A673 (cell line): ENCODE measurements around the gene CFAP73. TPM values are rescaled to one million over a fixed set of nuclear protein-coding genes. Genes with fewer than 3 reads are reported as not detected.

ENCODE experiments used
- BruUV-seq: library from RNA; stranded (reverse); fragments of 400-500 nt; replicated peaks from 2 replicates; lab custom pipeline; 2021; lab: Mats Ljungman, UMichigan
- CTCF ChIA-PET: fragments of 300-600 bp; sonication (Branson Sonifier 250); formaldehyde crosslinking; loops from one replicate; lab custom pipeline; 2022; ENCODE audit warnings: antibody characterized with exemption; lab: Charles Lee
- POLR2A ChIA-PET: fragments of 300-600 bp; sonication (Branson Sonifier 250); formaldehyde crosslinking; loops from one replicate; lab custom pipeline; 2022; ENCODE audit warnings: antibody characterized with exemption; ENCODE audit not compliant: low non-redundant PET; lab: Charles Lee
- DNase-seq: peaks from one replicate; pipeline ENCODE4 v3.0.0-alpha.2; 2015; ENCODE audit warnings: low spot score
- H3K27ac ChIP-seq: fragments of 200-600 bp; sonication (generic); 2 replicates; pipeline ENCODE4 v1.5.1; 2016; ENCODE audit warnings: mixed run types, low read depth, mild to moderate bottlenecking, mixed read lengths, antibody characterized with exemption, low read length; ENCODE audit not compliant: poor library complexity, severe bottlenecking
- H3K27me3 ChIP-seq: fragments of 200-600 bp; sonication (generic); replicated peaks from 2 replicates; pipeline ENCODE4 v1.6.1; 2017; ENCODE audit warnings: mixed run types, low read depth, mild to moderate bottlenecking, mixed read lengths, antibody characterized with exemption, low read length; ENCODE audit not compliant: insufficient read depth, poor library complexity
- H3K36me3 ChIP-seq: fragments of 200-600 bp; sonication (generic); 2 replicates; pipeline ENCODE4 v1.6.1; 2016; ENCODE audit warnings: mixed run types, mild to moderate bottlenecking, mixed read lengths, antibody characterized with exemption, low read length; ENCODE audit not compliant: insufficient read depth, poor library complexity, severe bottlenecking
- H3K4me1 ChIP-seq: fragments of 200-600 bp; sonication (generic); 2 replicates; pipeline ENCODE4 v1.6.1; 2017; ENCODE audit warnings: mixed run types, mild to moderate bottlenecking, mixed read lengths, antibody characterized with exemption, low read length; ENCODE audit not compliant: insufficient read depth, poor library complexity, severe bottlenecking
- H3K4me3 ChIP-seq: fragments of 200-600 bp; sonication (generic); 2 replicates; pipeline ENCODE4 v1.5.1; 2016; ENCODE audit warnings: low read depth, mixed run types, mild to moderate bottlenecking, mixed read lengths, low read length; ENCODE audit not compliant: poor library complexity, severe bottlenecking
- H3K9me3 ChIP-seq: fragments of 200-600 bp; sonication (generic); 2 replicates; pipeline ENCODE4 v1.6.1; 2016; ENCODE audit warnings: mixed run types, low read depth, mild to moderate bottlenecking, mixed read lengths, antibody characterized with exemption, low read length; ENCODE audit not compliant: poor library complexity, severe bottlenecking
- CTCF ChIP-seq: fragments of 300-800, 200-600 bp; sonication (generic); conservative IDR thresholded peaks from 2 replicates; pipeline ENCODE4 v1.5.1; 2017; ENCODE audit warnings: low read depth, mild to moderate bottlenecking, antibody characterized with exemption, low read length, moderate library complexity, mixed read lengths
- EZH2 ChIP-seq: fragments of 200-600 bp; sonication (generic); IDR thresholded peaks from 2 replicates; pipeline ENCODE4 v1.6.1; 2017; ENCODE audit warnings: borderline replicate concordance, low read depth, mild to moderate bottlenecking, mixed read lengths, antibody characterized with exemption, low read length; ENCODE audit not compliant: poor library complexity, severe bottlenecking
- intact Hi-C: fragments of 100-400 bp; cut with micrococcal nuclease; formaldehyde crosslinking; loops from one replicate; pipeline ENCODE4 v1.10.0; 2022; ENCODE audit not compliant: unreplicated experiment
- total RNA-seq: library from RNA; stranded (reverse); gene quantifications from 2 replicates; pipeline ENCODE4 v1.2.3, GENCODE V29; 2021

CFAP73 gene
- total RNA-seq, 1 experiment from 2014 or later, result not detected

- peaks cover 6% of the 10 kb centered on the region for H3K4me1 ChIP-seq
- BruUV-seq, result no TSS peak
- H3K4me3 ChIP-seq, result peak overlapping the region; percentile 35
- peak; percentile 54 for DNase-seq
- intact Hi-C loops, result no loop called here
- CTCF ChIA-PET, result no interaction called here
- no peak overlapping the region for H3K27ac ChIP-seq
- POLR2A ChIA-PET, result no interaction called here
- no peaks in the 10 kb centered on the region for H3K36me3 ChIP-seq
- TF ChIP-seq EZH2 (no peak), CTCF (no peak)
- no peaks in the 10 kb centered on the region for H3K27me3 ChIP-seq
- H3K9me3 ChIP-seq, result no peaks in the 10 kb centered on the region
These were observed 13.2 kb upstream of the CFAP73 start for GRCh38 chr12:113136128-113136989.

GRCh38 chr12:113136990-113137511 is 12.5 kb upstream of the CFAP73 start:
- Histone ChIP-seq H3K9me3 (no peaks in the 10 kb centered on the region), H3K4me3 (no peak overlapping the region), H3K27ac (no peak overlapping the region), H3K4me1 (peaks cover 6% of the 10 kb centered on the region), H3K27me3 (no peaks in the 10 kb centered on the region), H3K36me3 (no peaks in the 10 kb centered on the region)
- ChIA-PET CTCF (interaction anchor here (0.5 kb wide), 1 partner anchor 12 kb away, joined by 3 read pairs; no protein-coding TSS in a partner anchor), POLR2A (no interaction called here)
- intact Hi-C loops, result no loop called here
- no peak for DNase-seq
- BruUV-seq, result no TSS peak
- TF ChIP-seq EZH2 (no peak), CTCF (no peak)

GRCh38 chr12:113137861-113138783 is 11.4 kb upstream of the CFAP73 start:
- CTCF ChIA-PET, result interaction anchor here (0.5 to 0.6 kb wide), 2 partner anchors 11 to 101 kb away, joined by 3 to 5 read pairs; no protein-coding TSS in a partner anchor
- no peak for DNase-seq

More at GRCh38 chr12:113137861-113138783, 11.4 kb upstream of the CFAP73 start:
- TF ChIP-seq EZH2, result no peak
- TF ChIP-seq CTCF, result no peak
- POLR2A ChIA-PET, result interaction anchor here (0.5 kb wide), 2 partner anchors 145 to 667 kb away, joined by 3 read pairs; no protein-coding TSS in a partner anchor
- Histone ChIP-seq H3K9me3 (no peaks in the 10 kb centered on the region), H3K27me3 (no peaks in the 10 kb centered on the region), H3K27ac (no peak overlapping the region), H3K36me3 (no peaks in the 10 kb centered on the region), H3K4me1 (peaks cover 6% of the 10 kb centered on the region), H3K4me3 (no peak overlapping the region)
- no TSS peak for BruUV-seq
- intact Hi-C loops, result no loop called here
